GM12878 (cell line): ENCODE measurements around the gene USP9X. TPM values are rescaled to one million over a fixed set of nuclear protein-coding genes. Genes with fewer than 3 reads are reported as not detected.

Experiments used
- ATF2 ChIP-seq: IDR thresholded peaks from 2 replicates; pipeline ENCODE4 v1.6.1; 2012; ENCODE audit warnings: low read length, inconsistent platforms
- EP300 ChIP-seq, 2 experiments: fragments of 150-350 bp in 1 of 2; IDR thresholded peaks; 2 replicates each; pipeline ENCODE4 v1.6.1; 2011 to 2012; ENCODE audit warnings: low read depth in 2 of 2, low read length in 2 of 2, borderline replicate concordance in 1 of 2, improper control_type of control experiment in 1 of 2, inconsistent platforms in 1 of 2; ENCODE audit not compliant: control insufficient read depth in 1 of 2
- JUNB ChIP-seq: IDR thresholded peaks from 2 replicates; pipeline ENCODE4 v1.6.1; 2016; ENCODE audit warnings: antibody characterized with exemption, mild to moderate bottlenecking
- NFXL1 ChIP-seq: fragments of 450-650 bp; IDR thresholded peaks from 2 replicates; pipeline ENCODE4 v1.6.1; 2017; ENCODE audit warnings: antibody characterized with exemption, mild to moderate bottlenecking, borderline replicate concordance
- POLR2AphosphoS5 ChIP-seq: IDR thresholded peaks from 2 replicates; pipeline ENCODE4 v1.6.1; 2011; ENCODE audit warnings: mild to moderate bottlenecking, low read length, inconsistent platforms
- RAD21 ChIP-seq: IDR thresholded peaks from 2 replicates; pipeline ENCODE4 v1.6.1; 2011; ENCODE audit warnings: mild to moderate bottlenecking, low read depth, low read length, moderate library complexity; ENCODE audit not compliant: insufficient read depth
- SUPT20H ChIP-seq: IDR thresholded peaks from 2 replicates; pipeline ENCODE4 v1.6.1; 2011; ENCODE audit warnings: low read depth, mild to moderate bottlenecking, low read length, moderate library complexity, borderline replicate concordance; ENCODE audit not compliant: control insufficient read depth
- polyA plus RNA-seq, 11 experiments: library from polyadenylated mRNA; depleted of rRNA in 4 of 11; unstranded in 6 of 11; stranded (reverse) in 5 of 11; fragments of >200 nt; fragmentation: Nextera tagmentation in 4 of 11; fragmentation: Illumina TruSeq in 1 of 11; extraction: Ambion mirVana in 4 of 11; extraction: Trizol in 1 of 11; gene quantifications; 1 replicate in 1 of 11; 2 replicates in 10 of 11; pipeline versions ENCODE4 v1.2.1 to v1.2.3, GENCODE V29; 2011 to 2016; ENCODE audit warnings: inconsistent platforms in 2 of 11, missing spikeins in 2 of 11, low read depth in 1 of 11
- total RNA-seq, 4 experiments: library from RNA; depleted of rRNA in 3 of 4; stranded (reverse); fragments of >200 nt in 3 of 4; fragmentation: Illumina TruSeq in 1 of 4; extraction: Trizol in 1 of 4; gene quantifications; 2 replicates each; pipeline versions ENCODE4 v1.2.1 to v1.2.3, GENCODE V29; 2013 to 2021
- TF ChIP-seq, protein P1 (sequence below): IDR thresholded peaks from 2 replicates; pipeline ENCODE4 v1.6.1; 2011; ENCODE audit warnings: mild to moderate bottlenecking, low read depth, low read length, moderate library complexity; ENCODE audit not compliant: insufficient replicate concordance
- TF ChIP-seq, protein P2 (sequence below): fragments of 450-650 bp; IDR thresholded peaks from 2 replicates; pipeline ENCODE4 v1.6.1; 2016; ENCODE audit warnings: mild to moderate bottlenecking

The USP9X gene
- total and polyA plus RNA-seq, 10 of the 15 experiments (the other 5 are each of a cell fraction or from before 2014, with no cell fraction given): 9.3 to 61.6 (median 31.7) TPM

DNA sequence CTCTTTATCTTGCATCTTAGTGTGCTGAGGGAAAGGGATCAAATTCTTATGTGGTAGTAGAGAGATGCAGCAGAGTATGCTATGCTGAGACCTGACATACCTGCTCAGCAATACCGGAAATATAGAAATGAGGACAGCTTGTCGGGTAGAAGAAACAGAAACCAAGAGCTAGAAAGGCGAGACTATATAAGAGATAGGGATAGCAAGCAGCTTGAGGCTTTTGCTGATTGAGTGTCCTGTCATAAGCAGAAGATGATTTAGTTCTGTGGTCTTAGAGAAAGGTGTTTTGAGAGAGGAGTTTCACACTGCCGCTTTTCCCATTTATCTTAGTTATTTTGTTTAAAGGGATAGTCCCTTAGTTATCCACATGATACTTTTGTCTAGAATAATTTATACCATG, 31.7 kb downstream of the USP9X start (continued):
- TF ChIP-seq ATF2 (peak; percentile 55; the same call in 1 of the 2 replicates), JUNB (peak; percentile 78), EP300 (IDR thresholded peaks at IDR 0.05; ENCODE audit: borderline replicate concordance in 1 of 2, control insufficient read depth in 1 of 2, low read depth in 2 of 2, low read length in 2 of 2) (peak in 1 of 2 experiments; percentile 57; a peak in 1 of 4 replicates), NFXL1 (no peak), RAD21 (no peak), SUPT20H (no peak), POLR2AphosphoS5 (0 out of 2 replicates have a peak, but pooled peaks have one; percentile 41)
- TF ChIP-seq, protein P1, sequence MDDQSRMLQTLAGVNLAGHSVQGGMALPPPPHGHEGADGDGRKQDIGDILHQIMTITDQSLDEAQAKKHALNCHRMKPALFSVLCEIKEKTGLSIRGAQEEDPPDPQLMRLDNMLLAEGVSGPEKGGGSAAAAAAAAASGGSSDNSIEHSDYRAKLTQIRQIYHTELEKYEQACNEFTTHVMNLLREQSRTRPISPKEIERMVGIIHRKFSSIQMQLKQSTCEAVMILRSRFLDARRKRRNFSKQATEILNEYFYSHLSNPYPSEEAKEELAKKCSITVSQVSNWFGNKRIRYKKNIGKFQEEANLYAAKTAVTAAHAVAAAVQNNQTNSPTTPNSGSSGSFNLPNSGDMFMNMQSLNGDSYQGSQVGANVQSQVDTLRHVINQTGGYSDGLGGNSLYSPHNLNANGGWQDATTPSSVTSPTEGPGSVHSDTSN: peak; percentile 73
- TF ChIP-seq, protein P2, sequence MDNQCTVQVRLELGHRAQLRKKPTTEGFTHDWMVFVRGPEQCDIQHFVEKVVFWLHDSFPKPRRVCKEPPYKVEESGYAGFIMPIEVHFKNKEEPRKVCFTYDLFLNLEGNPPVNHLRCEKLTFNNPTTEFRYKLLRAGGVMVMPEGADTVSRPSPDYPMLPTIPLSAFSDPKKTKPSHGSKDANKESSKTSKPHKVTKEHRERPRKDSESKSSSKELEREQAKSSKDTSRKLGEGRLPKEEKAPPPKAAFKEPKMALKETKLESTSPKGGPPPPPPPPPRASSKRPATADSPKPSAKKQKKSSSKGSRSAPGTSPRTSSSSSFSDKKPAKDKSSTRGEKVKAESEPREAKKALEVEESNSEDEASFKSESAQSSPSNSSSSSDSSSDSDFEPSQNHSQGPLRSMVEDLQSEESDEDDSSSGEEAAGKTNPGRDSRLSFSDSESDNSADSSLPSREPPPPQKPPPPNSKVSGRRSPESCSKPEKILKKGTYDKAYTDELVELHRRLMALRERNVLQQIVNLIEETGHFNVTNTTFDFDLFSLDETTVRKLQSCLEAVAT: peak; percentile 73; the same call in 1 of the 2 replicates
- TF ChIP-seq, all 136 proteins: peak for 19
